GM10266 (cell line): ENCODE results near the gene CD27.
A peak's percentile ranks its signal among the peaks of the same experiment; 100 is the strongest.
"Not testable (repeated sequence)": the region's sequence is repeated elsewhere in the genome, so short reads cannot be mapped to it uniquely, and the experiment has no call there.

Experiments
- DNase-seq: peaks from one replicate; pipeline ENCODE4 v3.0.0; 2012; ENCODE audit errors: extremely low spot score
- CTCF ChIP-seq: IDR thresholded peaks from 2 replicates; pipeline ENCODE4 v1.5.1; 2012; ENCODE audit warnings: mild to moderate bottlenecking, low read depth; ENCODE audit not compliant: control insufficient read depth, insufficient read depth; ENCODE audit errors: missing control alignments

Gene CD27

GRCh38 chr12:6469609-6470374 is 25.0 kb downstream of the CD27 start:
- DNase-seq = no peak
- no peak for TF ChIP-seq CTCF

DNA sequence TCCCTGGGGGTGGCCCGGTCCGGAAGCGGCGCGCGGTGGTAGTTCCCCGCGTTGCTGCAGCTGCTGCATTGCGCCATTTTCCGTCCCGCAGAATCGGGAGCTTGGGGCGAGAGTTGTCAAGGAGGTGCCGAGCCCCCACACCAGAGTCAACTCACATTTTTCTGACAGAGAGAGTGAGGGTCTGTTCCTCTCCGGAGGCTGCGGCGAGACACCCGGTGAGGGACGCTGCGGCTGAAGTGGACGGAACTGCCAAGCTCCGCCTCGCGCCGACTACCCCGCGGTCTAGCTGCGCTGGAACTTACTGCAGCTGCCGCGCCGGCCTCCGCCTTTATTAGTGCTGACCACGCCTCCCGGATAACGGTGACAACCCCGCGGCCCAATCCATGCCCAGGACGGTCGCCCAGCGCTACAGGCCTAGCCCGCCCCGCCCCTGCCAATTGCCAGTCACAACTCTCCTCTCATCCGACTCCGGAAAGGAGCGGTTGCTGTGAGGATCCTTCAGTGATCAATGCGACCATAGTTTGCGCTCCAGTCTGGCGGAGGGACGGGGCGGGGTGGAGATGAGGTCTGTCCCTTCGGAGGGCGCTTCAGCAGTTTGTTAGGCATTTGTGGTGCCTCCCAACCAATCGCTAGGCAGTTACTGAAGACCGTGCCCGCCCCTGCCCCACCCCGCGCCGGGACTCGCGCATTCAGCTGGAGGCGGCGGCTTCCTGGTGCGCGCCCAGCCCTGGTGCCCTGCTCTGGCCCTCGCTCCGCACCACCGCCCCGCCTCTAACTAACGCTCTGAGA is 25.8 kb downstream of the CD27 start, which contains the start of gene VAMP1:
Gene VAMP1, minus strand, starts transcription at position 303 of the 789 bp plus-strand sequence. Its CDS starts 146 bp downstream, at position 157.
- no peak for TF ChIP-seq CTCF
- peak; percentile 97 for DNase-seq

DNA sequence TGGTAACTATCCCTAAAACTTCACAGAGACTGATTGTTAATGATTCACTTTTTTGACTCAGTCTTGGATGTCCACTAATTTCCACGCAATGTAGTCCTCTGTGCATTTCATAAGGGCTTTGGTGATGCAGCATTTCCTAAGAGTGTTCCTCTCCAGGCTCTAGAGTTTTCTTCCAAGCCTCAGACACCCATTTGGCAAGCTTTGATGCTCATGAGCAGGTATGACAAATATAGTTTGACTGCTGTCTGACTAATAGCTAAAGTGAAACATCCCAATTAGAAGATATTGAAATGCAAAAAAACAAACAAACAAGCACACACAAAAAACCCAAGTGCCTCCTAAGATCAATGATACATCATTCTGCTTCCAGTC is 27.2 kb downstream of the CD27 start:
- TF ChIP-seq CTCF = no peak
- peak; percentile 47 for DNase-seq

DNA sequence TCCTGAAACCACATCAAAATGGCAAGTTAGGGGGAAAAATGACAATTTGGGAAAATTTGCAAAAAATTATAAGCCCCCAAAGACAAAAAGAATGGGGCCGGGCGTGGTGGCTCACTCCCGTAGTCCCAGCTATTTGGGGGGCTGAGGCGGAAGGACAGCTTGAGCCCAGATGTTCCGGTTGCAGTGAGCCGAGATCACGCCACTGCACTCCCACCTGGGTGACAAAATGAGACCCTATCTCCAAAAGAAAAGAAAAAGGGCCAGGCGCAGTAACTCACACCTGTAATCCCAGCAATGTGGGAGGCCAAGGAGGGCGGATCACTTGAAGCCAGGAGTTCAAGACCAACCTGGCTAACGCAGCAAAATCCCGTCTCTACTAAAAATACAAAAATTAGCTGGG is 27.7 kb downstream of the CD27 start:
- DNase-seq = no peak
- no peak for TF ChIP-seq CTCF

DNA sequence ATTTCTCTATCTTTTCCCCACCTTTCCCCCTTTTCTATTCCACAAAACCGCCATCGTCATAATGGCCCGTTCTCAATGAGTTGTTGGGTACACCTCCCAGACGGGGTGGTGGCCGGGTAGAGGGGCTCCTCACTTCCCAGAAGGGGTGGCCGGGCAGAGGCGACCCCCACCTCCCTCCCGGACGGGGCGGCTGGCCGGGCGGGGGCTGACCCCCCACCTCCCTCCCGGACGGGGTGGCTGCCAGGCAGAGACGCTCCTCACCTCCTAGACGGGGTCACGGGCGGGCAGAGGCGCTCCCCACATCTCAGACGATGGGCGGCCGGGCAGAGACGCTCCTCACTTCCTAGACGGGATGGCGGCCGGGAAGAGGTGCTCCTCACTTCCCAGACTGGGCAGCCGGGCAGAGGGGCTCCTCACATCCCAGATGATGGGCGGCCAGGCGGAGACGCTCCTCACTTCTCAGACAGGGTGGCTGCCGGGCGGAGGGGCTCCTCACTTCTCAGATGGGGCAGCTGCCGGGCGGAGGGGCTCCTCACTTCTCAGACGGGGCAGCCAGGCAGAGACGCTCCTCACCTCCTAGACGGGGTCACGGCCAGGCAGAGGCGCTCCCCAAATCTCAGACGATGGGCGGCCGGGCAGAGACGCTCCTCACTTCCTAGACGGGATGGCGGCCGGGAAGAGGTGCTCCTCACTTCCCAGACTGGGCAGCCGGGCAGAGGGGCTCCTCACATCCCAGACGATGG is 30.6 kb downstream of the CD27 start:
- DNase-seq = not testable (repeated sequence)

- no peak for DNase-seq
- TF ChIP-seq CTCF = no peak
Measured at GRCh38 chr12:6476489-6476888, 31.7 kb downstream of the CD27 start.

GRCh38 chr12:6477601-6478377 is 33.0 kb downstream of the CD27 start:
- not testable (repeated sequence) for DNase-seq
